WTC11 (cell line): ENCODE data around the gene KCNJ11.

Experiments used
- CREB1 ChIP-seq: sonication (generic); formaldehyde crosslinking; IDR thresholded peaks from 2 replicates; pipeline ENCODE4 v1.8.0; 2023; ENCODE audit warnings: mild to moderate bottlenecking, missing genetic modification reagents
- CREM ChIP-seq: sonication (generic); formaldehyde crosslinking; IDR thresholded peaks from 2 replicates; pipeline ENCODE4 v1.8.1; 2022; ENCODE audit warnings: mild to moderate bottlenecking, missing genetic modification reagents, moderate library complexity
- ESRRA ChIP-seq: sonication (generic); formaldehyde crosslinking; IDR thresholded peaks from 2 replicates; pipeline ENCODE4 v1.8.1; 2022; ENCODE audit warnings: mild to moderate bottlenecking, missing genetic modification reagents, borderline replicate concordance
- KAT7 ChIP-seq: sonication (generic); formaldehyde crosslinking; IDR thresholded peaks from 2 replicates; pipeline ENCODE4 v1.8.1; 2023; ENCODE audit warnings: missing genetic modification reagents, mild to moderate bottlenecking, borderline replicate concordance
- NR1H2 ChIP-seq: sonication (generic); formaldehyde crosslinking; IDR thresholded peaks from 2 replicates; pipeline ENCODE4 v1.9.0; 2021; ENCODE audit warnings: mild to moderate bottlenecking, moderate library complexity, missing genetic modification reagents
- SMAD3 ChIP-seq: sonication (generic); formaldehyde crosslinking; IDR thresholded peaks from 2 replicates; pipeline ENCODE4 v1.8.0; 2022; ENCODE audit warnings: missing genetic modification reagents, mild to moderate bottlenecking, borderline replicate concordance
- SP1 ChIP-seq: sonication (generic); formaldehyde crosslinking; conservative IDR thresholded peaks from 2 replicates; pipeline ENCODE4 v1.8.1; 2022; ENCODE audit warnings: missing genetic modification reagents
- TP53 ChIP-seq: sonication (generic); formaldehyde crosslinking; IDR thresholded peaks from 2 replicates; pipeline ENCODE4 v1.8.1; 2023; ENCODE audit warnings: mild to moderate bottlenecking, missing genetic modification reagents
- ZNF121 ChIP-seq: sonication (generic); formaldehyde crosslinking; IDR thresholded peaks from 2 replicates; pipeline ENCODE4 v1.8.0; 2023; ENCODE audit warnings: missing genetic modification reagents
- ZNF317 ChIP-seq: sonication (generic); formaldehyde crosslinking; IDR thresholded peaks from 2 replicates; pipeline ENCODE4 v1.8.1; 2023; ENCODE audit warnings: low read depth, mild to moderate bottlenecking, moderate library complexity, missing genetic modification reagents, borderline replicate concordance
- TF ChIP-seq, protein P1 (sequence below): sonication (generic); formaldehyde crosslinking; IDR thresholded peaks from 2 replicates; pipeline ENCODE4 v1.8.0; 2022; ENCODE audit warnings: mild to moderate bottlenecking, missing genetic modification reagents
- TF ChIP-seq, protein P2 (sequence below): fragments of 200-600 bp; IDR thresholded peaks from 2 replicates; pipeline ENCODE4 v1.8.0; 2022; ENCODE audit warnings: antibody characterized with exemption
- TF ChIP-seq, protein P3 (sequence below): sonication (generic); formaldehyde crosslinking; IDR thresholded peaks from 2 replicates; pipeline ENCODE4 v1.8.1; 2022; ENCODE audit warnings: missing genetic modification reagents, borderline replicate concordance

DNA sequence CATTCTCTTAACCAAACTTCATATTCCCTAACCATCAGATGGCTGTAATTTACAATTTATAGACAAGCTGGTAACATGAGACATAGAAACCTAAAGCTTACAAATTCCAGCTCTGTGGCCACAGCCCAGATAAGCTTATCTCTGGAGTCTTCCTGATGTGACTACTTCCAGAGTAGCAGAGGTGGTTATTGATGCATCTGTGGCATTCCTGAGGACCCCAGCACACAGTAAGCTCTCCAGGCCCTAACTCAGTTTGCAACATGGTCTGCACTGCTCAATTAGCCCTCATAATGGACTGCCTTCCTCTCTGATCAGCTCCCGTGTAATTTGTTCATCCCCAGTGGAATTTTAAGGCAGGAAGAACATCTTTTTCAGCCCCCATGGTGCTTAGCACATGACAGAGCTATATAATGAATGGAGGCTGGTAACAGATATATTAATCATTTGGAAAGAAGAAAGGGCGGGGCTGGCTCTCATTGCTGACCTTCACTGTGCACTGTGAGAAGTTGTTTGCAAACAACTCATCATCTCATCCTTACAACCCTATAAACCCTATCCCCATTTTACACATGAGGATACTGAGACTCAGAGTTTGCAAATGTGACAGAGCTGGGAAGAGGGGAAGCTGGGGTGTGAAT lies 30.1 kb upstream of the KCNJ11 start:
- no peak for TF ChIP-seq ESRRA
- TF ChIP-seq, protein P1, sequence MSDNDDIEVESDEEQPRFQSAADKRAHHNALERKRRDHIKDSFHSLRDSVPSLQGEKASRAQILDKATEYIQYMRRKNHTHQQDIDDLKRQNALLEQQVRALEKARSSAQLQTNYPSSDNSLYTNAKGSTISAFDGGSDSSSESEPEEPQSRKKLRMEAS: no peak
- no peak for TF ChIP-seq TP53 (CRISPR knock-in tag)
- TF ChIP-seq, protein P2, sequence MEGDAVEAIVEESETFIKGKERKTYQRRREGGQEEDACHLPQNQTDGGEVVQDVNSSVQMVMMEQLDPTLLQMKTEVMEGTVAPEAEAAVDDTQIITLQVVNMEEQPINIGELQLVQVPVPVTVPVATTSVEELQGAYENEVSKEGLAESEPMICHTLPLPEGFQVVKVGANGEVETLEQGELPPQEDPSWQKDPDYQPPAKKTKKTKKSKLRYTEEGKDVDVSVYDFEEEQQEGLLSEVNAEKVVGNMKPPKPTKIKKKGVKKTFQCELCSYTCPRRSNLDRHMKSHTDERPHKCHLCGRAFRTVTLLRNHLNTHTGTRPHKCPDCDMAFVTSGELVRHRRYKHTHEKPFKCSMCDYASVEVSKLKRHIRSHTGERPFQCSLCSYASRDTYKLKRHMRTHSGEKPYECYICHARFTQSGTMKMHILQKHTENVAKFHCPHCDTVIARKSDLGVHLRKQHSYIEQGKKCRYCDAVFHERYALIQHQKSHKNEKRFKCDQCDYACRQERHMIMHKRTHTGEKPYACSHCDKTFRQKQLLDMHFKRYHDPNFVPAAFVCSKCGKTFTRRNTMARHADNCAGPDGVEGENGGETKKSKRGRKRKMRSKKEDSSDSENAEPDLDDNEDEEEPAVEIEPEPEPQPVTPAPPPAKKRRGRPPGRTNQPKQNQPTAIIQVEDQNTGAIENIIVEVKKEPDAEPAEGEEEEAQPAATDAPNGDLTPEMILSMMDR: no peak
- no peak for TF ChIP-seq NR1H2 (CRISPR knock-in tag)
- TF ChIP-seq ZNF121 (CRISPR knock-in tag): no peak
- no peak for TF ChIP-seq SMAD3 (CRISPR knock-in tag)
- no peak for TF ChIP-seq KAT7 (CRISPR knock-in tag)
- TF ChIP-seq CREB1 (CRISPR knock-in tag): no peak
- no peak for TF ChIP-seq ZNF317
- TF ChIP-seq, protein P3, sequence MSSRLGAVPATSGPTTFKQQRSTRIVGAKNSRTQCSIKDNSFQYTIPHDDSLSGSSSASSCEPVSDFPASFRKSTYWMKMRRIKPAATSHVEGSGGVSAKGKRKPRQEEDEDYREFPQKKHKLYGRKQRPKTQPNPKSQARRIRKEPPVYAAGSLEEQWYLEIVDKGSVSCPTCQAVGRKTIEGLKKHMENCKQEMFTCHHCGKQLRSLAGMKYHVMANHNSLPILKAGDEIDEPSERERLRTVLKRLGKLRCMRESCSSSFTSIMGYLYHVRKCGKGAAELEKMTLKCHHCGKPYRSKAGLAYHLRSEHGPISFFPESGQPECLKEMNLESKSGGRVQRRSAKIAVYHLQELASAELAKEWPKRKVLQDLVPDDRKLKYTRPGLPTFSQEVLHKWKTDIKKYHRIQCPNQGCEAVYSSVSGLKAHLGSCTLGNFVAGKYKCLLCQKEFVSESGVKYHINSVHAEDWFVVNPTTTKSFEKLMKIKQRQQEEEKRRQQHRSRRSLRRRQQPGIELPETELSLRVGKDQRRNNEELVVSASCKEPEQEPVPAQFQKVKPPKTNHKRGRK: no peak
- no peak for TF ChIP-seq CREM (CRISPR knock-in tag)
- no peak for TF ChIP-seq SP1
